Neural progenitor cell (in vitro differentiated cells): ENCODE data around the gene AKR7A3.
A peak's percentile ranks its signal among the peaks of the same experiment; 100 is the strongest.
"Not testable (repeated sequence)": the region's sequence is repeated elsewhere in the genome, so short reads cannot be mapped to it uniquely, and the experiment has no call there.

ENCODE experiments used
- EZH2 ChIP-seq: fragments of 200-600 bp; sonication (generic); IDR thresholded peaks from 2 replicates; pipeline ENCODE4 v1.6.1; 2017; ENCODE audit warnings: antibody characterized with exemption, mild to moderate bottlenecking, moderate library complexity
- EZH2phosphoT487 ChIP-seq: fragments of 200-600 bp; sonication (generic); IDR thresholded peaks from 2 replicates; pipeline ENCODE4 v1.6.1; 2017; ENCODE audit warnings: antibody characterized with exemption
- TF ChIP-seq, protein P1 (sequence below): fragments of 200-600 bp; sonication (generic); IDR thresholded peaks from 2 replicates; pipeline ENCODE4 v1.5.1; 2017; ENCODE audit warnings: antibody characterized with exemption, mild to moderate bottlenecking

DNA sequence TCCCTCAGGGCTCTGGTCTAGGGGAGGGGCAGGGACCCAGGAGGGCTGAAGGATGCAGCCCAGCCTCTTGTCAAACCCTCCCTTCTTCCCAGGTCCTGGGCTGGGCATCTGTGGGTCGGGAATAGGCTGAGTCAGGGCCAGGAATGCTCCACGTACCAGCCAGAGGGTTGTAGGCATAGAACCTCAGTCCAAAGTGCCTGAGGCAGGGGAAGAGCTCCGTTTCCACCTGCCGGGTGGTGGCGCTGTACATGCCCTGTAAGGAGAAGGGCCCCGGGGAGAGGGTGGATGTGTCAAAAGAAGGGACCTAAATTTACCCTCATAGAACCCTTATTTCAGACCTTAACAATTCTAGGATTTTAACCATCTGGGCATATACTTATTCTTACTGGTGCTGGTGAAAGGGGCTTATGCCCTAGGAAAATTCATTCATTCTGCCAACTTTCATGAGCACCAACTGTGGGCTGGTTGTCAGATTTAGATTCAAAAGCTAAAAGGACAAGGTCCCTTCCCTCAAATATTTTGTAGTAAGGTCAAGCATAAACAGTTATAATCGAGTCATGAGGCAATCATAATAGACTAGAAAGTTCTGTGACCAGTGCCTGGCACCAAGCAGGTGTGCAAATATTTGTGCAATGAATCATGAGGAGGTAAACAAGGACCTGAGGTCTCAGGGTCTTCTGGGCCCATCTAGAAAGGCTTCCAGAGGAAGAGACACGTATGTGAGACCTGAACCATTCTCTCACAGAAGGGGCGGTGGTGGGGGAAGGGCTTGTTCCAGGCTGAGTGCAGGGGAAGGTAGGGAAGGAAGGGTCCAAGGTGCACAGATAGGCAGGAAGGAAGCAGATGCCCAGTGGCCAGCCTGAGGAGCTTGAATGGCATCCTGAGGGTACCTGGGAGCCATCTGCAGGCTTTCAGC, 18.9 kb downstream of the AKR7A3 start:
- TF ChIP-seq, protein P1, sequence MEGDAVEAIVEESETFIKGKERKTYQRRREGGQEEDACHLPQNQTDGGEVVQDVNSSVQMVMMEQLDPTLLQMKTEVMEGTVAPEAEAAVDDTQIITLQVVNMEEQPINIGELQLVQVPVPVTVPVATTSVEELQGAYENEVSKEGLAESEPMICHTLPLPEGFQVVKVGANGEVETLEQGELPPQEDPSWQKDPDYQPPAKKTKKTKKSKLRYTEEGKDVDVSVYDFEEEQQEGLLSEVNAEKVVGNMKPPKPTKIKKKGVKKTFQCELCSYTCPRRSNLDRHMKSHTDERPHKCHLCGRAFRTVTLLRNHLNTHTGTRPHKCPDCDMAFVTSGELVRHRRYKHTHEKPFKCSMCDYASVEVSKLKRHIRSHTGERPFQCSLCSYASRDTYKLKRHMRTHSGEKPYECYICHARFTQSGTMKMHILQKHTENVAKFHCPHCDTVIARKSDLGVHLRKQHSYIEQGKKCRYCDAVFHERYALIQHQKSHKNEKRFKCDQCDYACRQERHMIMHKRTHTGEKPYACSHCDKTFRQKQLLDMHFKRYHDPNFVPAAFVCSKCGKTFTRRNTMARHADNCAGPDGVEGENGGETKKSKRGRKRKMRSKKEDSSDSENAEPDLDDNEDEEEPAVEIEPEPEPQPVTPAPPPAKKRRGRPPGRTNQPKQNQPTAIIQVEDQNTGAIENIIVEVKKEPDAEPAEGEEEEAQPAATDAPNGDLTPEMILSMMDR: peak; percentile 42
- not testable (repeated sequence) for TF ChIP-seq EZH2phosphoT487, EZH2
